Measurements from ENCODE around the gene TMEM238L.

DNA sequence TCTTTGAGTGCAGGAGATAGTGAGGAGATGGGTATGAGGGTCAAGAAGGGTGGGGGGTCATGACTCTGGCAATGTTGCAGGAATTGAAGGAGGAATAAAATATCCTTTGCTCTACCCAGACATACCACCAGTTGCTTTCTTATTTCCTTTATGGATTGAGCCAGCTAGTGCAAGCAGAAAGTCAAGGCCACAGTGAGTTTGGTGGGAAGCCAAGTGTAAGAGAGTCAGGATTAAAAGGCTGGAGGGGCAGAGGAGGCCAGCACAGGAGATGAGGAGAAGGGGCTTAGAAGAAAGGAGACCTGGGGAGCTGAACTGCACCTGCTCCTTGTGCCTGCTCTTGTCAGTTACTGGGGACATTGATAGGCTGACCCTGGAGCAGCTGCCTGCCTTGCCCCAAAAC lies 17.9 kb upstream of the TMEM238L start:
- TF ChIP-seq, protein P1, sequence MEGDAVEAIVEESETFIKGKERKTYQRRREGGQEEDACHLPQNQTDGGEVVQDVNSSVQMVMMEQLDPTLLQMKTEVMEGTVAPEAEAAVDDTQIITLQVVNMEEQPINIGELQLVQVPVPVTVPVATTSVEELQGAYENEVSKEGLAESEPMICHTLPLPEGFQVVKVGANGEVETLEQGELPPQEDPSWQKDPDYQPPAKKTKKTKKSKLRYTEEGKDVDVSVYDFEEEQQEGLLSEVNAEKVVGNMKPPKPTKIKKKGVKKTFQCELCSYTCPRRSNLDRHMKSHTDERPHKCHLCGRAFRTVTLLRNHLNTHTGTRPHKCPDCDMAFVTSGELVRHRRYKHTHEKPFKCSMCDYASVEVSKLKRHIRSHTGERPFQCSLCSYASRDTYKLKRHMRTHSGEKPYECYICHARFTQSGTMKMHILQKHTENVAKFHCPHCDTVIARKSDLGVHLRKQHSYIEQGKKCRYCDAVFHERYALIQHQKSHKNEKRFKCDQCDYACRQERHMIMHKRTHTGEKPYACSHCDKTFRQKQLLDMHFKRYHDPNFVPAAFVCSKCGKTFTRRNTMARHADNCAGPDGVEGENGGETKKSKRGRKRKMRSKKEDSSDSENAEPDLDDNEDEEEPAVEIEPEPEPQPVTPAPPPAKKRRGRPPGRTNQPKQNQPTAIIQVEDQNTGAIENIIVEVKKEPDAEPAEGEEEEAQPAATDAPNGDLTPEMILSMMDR (IDR thresholded peaks at IDR 0.05): no peak
- TF ChIP-seq POLR2A (IDR thresholded peaks at IDR 0.05): no peak

All from esophagus squamous epithelium (tissue), 4 donors.